Activated CD8-positive, alpha-beta memory T cell treated with anti-CD3 and anti-CD28 coated beads, Interleukin-2, amount 10 ng/mL, durations not matched to agents 7 days and 5 days (primary cell): ENCODE measurements around the gene KCNMB4. TPM values are rescaled to one million over a fixed set of nuclear protein-coding genes. Genes with fewer than 3 reads are reported as not detected.

ENCODE experiments used
- ATAC-seq: fragments of 150-1000 bp; cut with Tn5 transposase; one replicate; pipeline ENCODE4 v1.10.0; 2021; ENCODE audit warnings: moderate library complexity
- CTCF ChIA-PET: fragments of 350-600 bp; sonication (Branson Sonifier 250); formaldehyde crosslinking; loops from one replicate; lab custom pipeline; 2021; ENCODE audit warnings: antibody characterized with exemption; lab: Charles Lee
- DNase-seq: peaks from one replicate; pipeline ENCODE4 v3.0.0-alpha.2; 2020
- H3K27ac Mint-ChIP-seq: one replicate; pipeline ENCODE4 v1.8.0; 2021; ENCODE audit warnings: mild to moderate bottlenecking, mixed read lengths
- H3K27me3 Mint-ChIP-seq: one replicate; pipeline ENCODE4 v1.8.0; 2021; ENCODE audit warnings: mixed read lengths
- H3K36me3 Mint-ChIP-seq: one replicate; pipeline ENCODE4 v1.8.0; 2021; ENCODE audit warnings: mild to moderate bottlenecking, mixed read lengths
- H3K4me1 Mint-ChIP-seq: one replicate; pipeline ENCODE4 v1.8.0; 2021; ENCODE audit warnings: mixed read lengths
- H3K4me3 Mint-ChIP-seq: one replicate; pipeline ENCODE4 v1.8.0; 2021; ENCODE audit warnings: mild to moderate bottlenecking, moderate library complexity, mixed read lengths
- H3K9me3 Mint-ChIP-seq: one replicate; pipeline ENCODE4 v1.8.0; 2022; ENCODE audit warnings: low read depth, mixed read lengths
- total RNA-seq, 2 experiments: library from RNA; stranded (reverse); gene quantifications; one replicate each; pipeline ENCODE4 v1.2.3, GENCODE V29; 2021

The KCNMB4 gene
- total RNA-seq, 2 experiments from 2014 or later: 0.32 to 0.40 TPM

DNA sequence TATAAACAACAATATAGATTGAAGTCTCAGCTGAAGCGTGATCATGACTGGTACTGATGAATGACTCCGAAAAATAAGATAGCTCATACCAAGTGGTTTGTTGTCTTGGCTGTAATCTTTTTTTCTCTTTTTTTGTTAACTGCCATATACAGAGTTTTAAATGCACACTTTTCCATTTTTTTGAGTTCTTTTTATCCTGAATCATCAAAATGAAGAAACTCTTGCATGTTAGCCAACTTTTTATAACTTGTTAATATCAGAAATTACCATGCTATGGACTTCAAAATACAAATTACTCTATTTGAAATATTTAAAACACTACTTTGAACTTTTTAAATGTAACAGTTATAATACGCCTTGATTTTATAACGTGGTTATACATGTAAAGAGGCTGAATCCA lies 10.1 kb upstream of the KCNMB4 start:
- Mint-ChIP-seq H3K4me3 (no peak overlapping the region), H3K27me3 (no peaks in the 10 kb centered on the region), H3K36me3 (peaks cover 21% of the 10 kb centered on the region), H3K27ac (no peak overlapping the region), H3K9me3 (no peaks in the 10 kb centered on the region), H3K4me1 (no peaks in the 10 kb centered on the region)
- no peak for DNase-seq
- CTCF ChIA-PET: no interaction called here
- ATAC-seq: no peak

GRCh38 chr12:70359458-70360197 lies 6.5 kb upstream of the KCNMB4 start:
- H3K36me3 Mint-ChIP-seq: peaks cover 4% of the 10 kb centered on the region
- no peak for ATAC-seq
- CTCF ChIA-PET: no interaction called here
- peaks cover 13% of the 10 kb centered on the region for H3K27me3 Mint-ChIP-seq
- H3K27ac Mint-ChIP-seq: no peak overlapping the region
- H3K4me3 Mint-ChIP-seq: no peak overlapping the region
- no peak for DNase-seq
- peaks cover under 1% of the 10 kb centered on the region for H3K4me1 Mint-ChIP-seq
- H3K9me3 Mint-ChIP-seq: no peaks in the 10 kb centered on the region

- no peak overlapping the region for H3K27ac Mint-ChIP-seq
- peaks cover 7% of the 10 kb centered on the region for H3K4me1 Mint-ChIP-seq
- CTCF ChIA-PET: no interaction called here
- no peak overlapping the region for H3K4me3 Mint-ChIP-seq
- ATAC-seq: no peak
- peaks cover 1% of the 10 kb centered on the region for H3K36me3 Mint-ChIP-seq
- peaks cover 19% of the 10 kb centered on the region for H3K27me3 Mint-ChIP-seq
- H3K9me3 Mint-ChIP-seq: no peaks in the 10 kb centered on the region
- no peak for DNase-seq
These were observed 5.9 kb upstream of the KCNMB4 start for GRCh38 chr12:70360218-70360617.

GRCh38 chr12:70364695-70365397 lies 1.2 kb upstream of the KCNMB4 start:
- Mint-ChIP-seq H3K4me1 (peaks cover 21% of the 10 kb centered on the region), H3K4me3 (peak overlapping the region; percentile 71), H3K27me3 (peaks cover 40% of the 10 kb centered on the region), H3K36me3 (no peaks in the 10 kb centered on the region), H3K27ac (no peak overlapping the region), H3K9me3 (no peaks in the 10 kb centered on the region)
- ATAC-seq (no peak), DNase-seq (no peak)
- CTCF ChIA-PET: no interaction called here

- CTCF ChIA-PET: no interaction called here
- no peak for DNase-seq
- peak overlapping the region; percentile 71 for H3K4me3 Mint-ChIP-seq
- H3K9me3 Mint-ChIP-seq: no peaks in the 10 kb centered on the region
- H3K27me3 Mint-ChIP-seq: peaks cover 40% of the 10 kb centered on the region
- peaks cover 21% of the 10 kb centered on the region for H3K4me1 Mint-ChIP-seq
- H3K27ac Mint-ChIP-seq: no peak overlapping the region
- no peak for ATAC-seq
- no peaks in the 10 kb centered on the region for H3K36me3 Mint-ChIP-seq
These were observed 767 bp upstream of the KCNMB4 start for GRCh38 chr12:70365398-70365647.

- Mint-ChIP-seq H3K27ac (peak overlapping the region; percentile 38), H3K27me3 (peaks cover 40% of the 10 kb centered on the region), H3K36me3 (no peaks in the 10 kb centered on the region), H3K4me3 (peak overlapping the region; percentile 91), H3K9me3 (no peaks in the 10 kb centered on the region), H3K4me1 (peaks cover 21% of the 10 kb centered on the region)
- CTCF ChIA-PET: no interaction called here
- ATAC-seq: peak; percentile 63
- DNase-seq: peak; percentile 71
These were observed 629 bp downstream of the KCNMB4 start for GRCh38 chr12:70366581-70367257.

GRCh38 chr12:70367258-70368141 lies 1.4 kb downstream of the KCNMB4 start:
- H3K27me3 Mint-ChIP-seq: peaks cover 40% of the 10 kb centered on the region
- no peak overlapping the region for H3K27ac Mint-ChIP-seq
- no peak for ATAC-seq
- no peak for DNase-seq
- H3K36me3 Mint-ChIP-seq: no peaks in the 10 kb centered on the region
- H3K4me3 Mint-ChIP-seq: peak overlapping the region; percentile 91
- no peaks in the 10 kb centered on the region for H3K9me3 Mint-ChIP-seq
- CTCF ChIA-PET: interaction anchor here (0.7 to 1.1 kb wide), 2 partner anchors 120 to 853 kb away, joined by 3 read pairs; no protein-coding TSS in a partner anchor
- peaks cover 21% of the 10 kb centered on the region for H3K4me1 Mint-ChIP-seq

DNA sequence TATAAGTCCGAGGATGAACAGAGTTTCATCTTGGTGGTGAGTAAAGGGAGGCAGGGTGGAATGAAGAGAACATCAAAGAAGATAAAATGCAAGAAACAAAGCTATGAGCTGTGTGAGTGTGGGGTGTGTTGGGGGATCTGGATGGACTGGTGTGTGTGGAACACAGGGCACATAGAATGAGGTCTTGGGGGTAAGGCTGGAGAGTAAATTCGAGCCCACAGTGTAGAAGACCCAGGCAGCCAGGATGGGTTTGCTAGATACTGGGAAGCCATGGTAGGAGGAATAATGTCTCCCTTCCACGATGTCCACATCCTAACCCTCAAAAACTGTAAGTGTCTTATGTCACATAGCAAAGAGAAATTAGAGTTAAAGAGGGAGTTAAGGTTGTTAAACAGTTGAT lies 6.8 kb downstream of the KCNMB4 start:
- CTCF ChIA-PET: no interaction called here
- DNase-seq: no peak
- Mint-ChIP-seq H3K4me1 (no peaks in the 10 kb centered on the region), H3K27me3 (peaks cover 5% of the 10 kb centered on the region), H3K4me3 (no peak overlapping the region), H3K9me3 (no peaks in the 10 kb centered on the region), H3K36me3 (no peaks in the 10 kb centered on the region), H3K27ac (no peak overlapping the region)
- no peak for ATAC-seq

- H3K27ac Mint-ChIP-seq: no peak overlapping the region
- CTCF ChIA-PET: no interaction called here
- peak; percentile 42 for ATAC-seq
- no peak for DNase-seq
- no peaks in the 10 kb centered on the region for H3K27me3 Mint-ChIP-seq
- peaks cover 3% of the 10 kb centered on the region for H3K36me3 Mint-ChIP-seq
- peaks cover 14% of the 10 kb centered on the region for H3K4me1 Mint-ChIP-seq
- H3K9me3 Mint-ChIP-seq: peaks cover 2% of the 10 kb centered on the region
- H3K4me3 Mint-ChIP-seq: no peak overlapping the region
These were observed 13.8 kb downstream of the KCNMB4 start for GRCh38 chr12:70379846-70380245.

DNA sequence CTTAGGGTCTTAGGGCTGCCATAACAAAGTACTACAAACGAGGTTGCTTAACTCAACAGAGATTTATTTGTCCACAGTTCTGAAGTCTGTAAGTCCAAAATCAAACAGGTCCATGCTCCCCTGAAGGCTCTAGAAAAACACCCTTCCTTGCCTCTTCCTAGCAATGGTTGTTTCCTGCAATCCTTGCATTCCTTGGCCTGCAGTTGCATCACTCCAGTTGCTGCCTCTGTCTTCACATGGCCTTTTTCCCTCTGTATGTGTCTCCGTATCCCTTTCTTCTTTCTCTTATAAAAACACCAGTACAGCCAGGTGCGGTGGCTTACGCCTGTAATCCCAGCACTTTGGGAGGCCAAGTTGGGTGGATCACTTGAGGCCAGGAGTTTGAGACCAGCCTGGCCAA lies 17.4 kb downstream of the KCNMB4 start:
- Mint-ChIP-seq H3K4me1 (peaks cover 14% of the 10 kb centered on the region), H3K27ac (no peak overlapping the region), H3K36me3 (peaks cover 3% of the 10 kb centered on the region), H3K27me3 (peaks cover 4% of the 10 kb centered on the region), H3K4me3 (no peak overlapping the region), H3K9me3 (peaks cover 2% of the 10 kb centered on the region)
- DNase-seq: no peak
- CTCF ChIA-PET: no interaction called here
- ATAC-seq: no peak

- H3K36me3 Mint-ChIP-seq: peaks cover 2% of the 10 kb centered on the region
- no peak for DNase-seq
- peaks cover 4% of the 10 kb centered on the region for H3K27me3 Mint-ChIP-seq
- H3K27ac Mint-ChIP-seq: no peak overlapping the region
- H3K4me1 Mint-ChIP-seq: peaks cover 14% of the 10 kb centered on the region
- ATAC-seq: no peak
- no peak overlapping the region for H3K4me3 Mint-ChIP-seq
- CTCF ChIA-PET: no interaction called here
- peaks cover 2% of the 10 kb centered on the region for H3K9me3 Mint-ChIP-seq
These were observed 17.8 kb downstream of the KCNMB4 start for GRCh38 chr12:70383886-70384285.

DNA sequence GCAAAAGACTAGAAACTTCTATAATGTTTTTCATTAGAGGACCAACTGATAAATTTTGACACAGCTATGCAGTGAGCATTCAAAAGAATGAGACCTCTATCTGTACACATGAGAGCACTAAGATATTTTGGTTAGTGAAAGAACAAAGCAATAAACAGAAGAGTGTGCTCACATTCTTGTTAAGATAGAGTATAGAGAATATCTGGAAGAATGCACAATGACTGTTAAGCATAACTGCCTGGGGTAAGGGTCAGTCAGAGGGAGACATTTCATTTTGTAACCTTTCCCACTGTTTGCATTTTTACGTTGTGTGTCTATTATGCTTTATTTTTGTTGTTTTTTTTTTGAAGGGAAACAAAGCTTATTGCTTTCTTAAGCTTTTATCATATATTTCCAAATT lies 20.7 kb downstream of the KCNMB4 start:
- H3K36me3 Mint-ChIP-seq: no peaks in the 10 kb centered on the region
- ATAC-seq: no peak

GRCh38 chr12:70389678-70390077 lies 23.6 kb downstream of the KCNMB4 start:
- Mint-ChIP-seq H3K9me3 (peaks cover 5% of the 10 kb centered on the region), H3K36me3 (no peaks in the 10 kb centered on the region), H3K4me1 (no peaks in the 10 kb centered on the region), H3K27ac (no peak overlapping the region), H3K4me3 (no peak overlapping the region), H3K27me3 (peaks cover 4% of the 10 kb centered on the region)
- CTCF ChIA-PET: no interaction called here
- no peak for DNase-seq
- ATAC-seq: no peak

More for the DNA sequence above, 20.7 kb downstream of the KCNMB4 start:
- H3K4me1 Mint-ChIP-seq: no peaks in the 10 kb centered on the region
- CTCF ChIA-PET: no interaction called here
- no peak for DNase-seq
- H3K27ac Mint-ChIP-seq: no peak overlapping the region
- H3K9me3 Mint-ChIP-seq: peaks cover 5% of the 10 kb centered on the region
- peaks cover 4% of the 10 kb centered on the region for H3K27me3 Mint-ChIP-seq
- H3K4me3 Mint-ChIP-seq: no peak overlapping the region
